Endothelial cell (in vitro differentiated cells): ENCODE data around the gene CIART. TPM values are rescaled to one million over a fixed set of nuclear protein-coding genes. Genes with fewer than 3 reads are reported as not detected.

Experiments
- DNase-seq: peaks from one replicate; pipeline ENCODE4 v3.0.0; 2021; ENCODE audit warnings: low spot score
- H3K27ac Mint-ChIP-seq: one replicate; pipeline ENCODE4 v1.8.0; 2021; ENCODE audit warnings: mixed read lengths, inconsistent platforms; ENCODE audit not compliant: unreplicated experiment
- H3K27me3 Mint-ChIP-seq: one replicate; pipeline ENCODE4 v1.8.0; 2021; ENCODE audit warnings: mild to moderate bottlenecking, moderate library complexity, mixed read lengths, inconsistent platforms; ENCODE audit not compliant: unreplicated experiment
- H3K36me3 Mint-ChIP-seq: one replicate; pipeline ENCODE4 v1.8.0; 2021; ENCODE audit warnings: mild to moderate bottlenecking, low read depth, mixed read lengths, inconsistent platforms; ENCODE audit not compliant: unreplicated experiment
- H3K4me1 Mint-ChIP-seq: one replicate; pipeline ENCODE4 v1.8.0; 2021; ENCODE audit warnings: mild to moderate bottlenecking, mixed read lengths, inconsistent platforms; ENCODE audit not compliant: unreplicated experiment
- H3K4me3 Mint-ChIP-seq: one replicate; pipeline ENCODE4 v1.8.0; 2021; ENCODE audit warnings: mild to moderate bottlenecking, mixed read lengths, inconsistent platforms; ENCODE audit not compliant: unreplicated experiment
- H3K9me3 Mint-ChIP-seq: one replicate; pipeline ENCODE4 v1.8.0; 2021; ENCODE audit warnings: mixed read lengths, inconsistent platforms; ENCODE audit not compliant: unreplicated experiment
- CTCF ChIP-seq: fragments of 200-600 bp; sonication (generic); IDR thresholded peaks from one replicate; pipeline ENCODE4 v1.5.0; 2021; ENCODE audit warnings: antibody characterized with exemption; ENCODE audit not compliant: unreplicated experiment
- total RNA-seq: library from RNA; stranded (reverse); fragmentation: NEBNext Ultra II Directional; extraction: Animal tissue kit (Norgen Biotek cat#: 25700); gene quantifications from one replicate; pipeline ENCODE4 v1.2.1, GENCODE V29; 2021; ENCODE audit not compliant: unreplicated experiment

Gene CIART
- total RNA-seq, 1 donor from 2014 or later, result 9.1 TPM

GRCh38 chr1:150243003-150243402, 39.4 kb upstream of the CIART start:
- no peak for DNase-seq
- Mint-ChIP-seq H3K9me3 (no peaks in the 10 kb centered on the region), H3K4me1 (no peaks in the 10 kb centered on the region), H3K27ac (no peak overlapping the region), H3K36me3 (no peaks in the 10 kb centered on the region), H3K27me3 (no peaks in the 10 kb centered on the region), H3K4me3 (no peak overlapping the region)
- TF ChIP-seq CTCF, result no peak

GRCh38 chr1:150249936-150250335, 32.4 kb upstream of the CIART start:
- H3K4me3 Mint-ChIP-seq, result no peak overlapping the region
- TF ChIP-seq CTCF, result no peak
- H3K9me3 Mint-ChIP-seq, result no peaks in the 10 kb centered on the region
- no peak for DNase-seq
- H3K27me3 Mint-ChIP-seq, result no peaks in the 10 kb centered on the region
- no peaks in the 10 kb centered on the region for H3K36me3 Mint-ChIP-seq
- no peak overlapping the region for H3K27ac Mint-ChIP-seq
- H3K4me1 Mint-ChIP-seq, result no peaks in the 10 kb centered on the region

- no peaks in the 10 kb centered on the region for H3K36me3 Mint-ChIP-seq
- H3K4me1 Mint-ChIP-seq, result peaks cover 56% of the 10 kb centered on the region
- no peak for DNase-seq
These were observed 26.2 kb upstream of the CIART start for GRCh38 chr1:150256198-150256553.

GRCh38 chr1:150256554-150257341, 25.6 kb upstream of the CIART start:
- Mint-ChIP-seq H3K4me3 (peak overlapping the region; percentile 84), H3K4me1 (peaks cover 56% of the 10 kb centered on the region), H3K27ac (peak overlapping the region; percentile 85), H3K27me3 (peaks cover 10% of the 10 kb centered on the region), H3K9me3 (no peaks in the 10 kb centered on the region), H3K36me3 (peaks cover 3% of the 10 kb centered on the region)
- peak; percentile 33 for DNase-seq
- no peak for TF ChIP-seq CTCF

More at GRCh38 chr1:150256198-150256553, 26.2 kb upstream of the CIART start:
- Mint-ChIP-seq H3K4me3 (peak overlapping the region; percentile 56), H3K9me3 (no peaks in the 10 kb centered on the region), H3K27me3 (peaks cover 10% of the 10 kb centered on the region), H3K27ac (peak overlapping the region; percentile 85)
- no peak for TF ChIP-seq CTCF
